ENCODE results near the gene CHSY1. TPM values are rescaled to one million over a fixed set of nuclear protein-coding genes. Genes with fewer than 3 reads are reported as not detected.
A peak's percentile ranks its signal among the peaks of the same experiment; 100 is the strongest.

CHSY1 gene
- total RNA-seq, 2 experiments from 2014 or later: 35.5 to 37.0 TPM

GRCh38 chr15:101255051-101255395 is 3.2 kb upstream of the CHSY1 start:
- Mint-ChIP-seq H3K9me3 (no peaks in the 10 kb centered on the region), H3K4me1 (peaks cover 38% of the 10 kb centered on the region), H3K36me3 (peaks cover 8% of the 10 kb centered on the region), H3K27ac (no peak overlapping the region), H3K4me3 (no peak overlapping the region), H3K27me3 (peaks cover 9% of the 10 kb centered on the region)
- DNase-seq: no peak

- Mint-ChIP-seq H3K4me3 (no peak overlapping the region), H3K9me3 (no peaks in the 10 kb centered on the region), H3K36me3 (peaks cover 14% of the 10 kb centered on the region), H3K27ac (no peak overlapping the region), H3K4me1 (peaks cover 45% of the 10 kb centered on the region), H3K27me3 (peaks cover 8% of the 10 kb centered on the region)
- no peak for DNase-seq
Measured at GRCh38 chr15:101254157-101255050, 2.6 kb upstream of the CHSY1 start.

- H3K36me3 Mint-ChIP-seq: peaks cover 24% of the 10 kb centered on the region
- peaks cover 52% of the 10 kb centered on the region for H3K4me1 Mint-ChIP-seq
- no peaks in the 10 kb centered on the region for H3K9me3 Mint-ChIP-seq
- DNase-seq: no peak
- no peaks in the 10 kb centered on the region for H3K27me3 Mint-ChIP-seq
- H3K27ac Mint-ChIP-seq: peak overlapping the region; percentile 91
- H3K4me3 Mint-ChIP-seq: peak overlapping the region; percentile 92
Measured at GRCh38 chr15:101252836-101253235, 988 bp upstream of the CHSY1 start.

DNA sequence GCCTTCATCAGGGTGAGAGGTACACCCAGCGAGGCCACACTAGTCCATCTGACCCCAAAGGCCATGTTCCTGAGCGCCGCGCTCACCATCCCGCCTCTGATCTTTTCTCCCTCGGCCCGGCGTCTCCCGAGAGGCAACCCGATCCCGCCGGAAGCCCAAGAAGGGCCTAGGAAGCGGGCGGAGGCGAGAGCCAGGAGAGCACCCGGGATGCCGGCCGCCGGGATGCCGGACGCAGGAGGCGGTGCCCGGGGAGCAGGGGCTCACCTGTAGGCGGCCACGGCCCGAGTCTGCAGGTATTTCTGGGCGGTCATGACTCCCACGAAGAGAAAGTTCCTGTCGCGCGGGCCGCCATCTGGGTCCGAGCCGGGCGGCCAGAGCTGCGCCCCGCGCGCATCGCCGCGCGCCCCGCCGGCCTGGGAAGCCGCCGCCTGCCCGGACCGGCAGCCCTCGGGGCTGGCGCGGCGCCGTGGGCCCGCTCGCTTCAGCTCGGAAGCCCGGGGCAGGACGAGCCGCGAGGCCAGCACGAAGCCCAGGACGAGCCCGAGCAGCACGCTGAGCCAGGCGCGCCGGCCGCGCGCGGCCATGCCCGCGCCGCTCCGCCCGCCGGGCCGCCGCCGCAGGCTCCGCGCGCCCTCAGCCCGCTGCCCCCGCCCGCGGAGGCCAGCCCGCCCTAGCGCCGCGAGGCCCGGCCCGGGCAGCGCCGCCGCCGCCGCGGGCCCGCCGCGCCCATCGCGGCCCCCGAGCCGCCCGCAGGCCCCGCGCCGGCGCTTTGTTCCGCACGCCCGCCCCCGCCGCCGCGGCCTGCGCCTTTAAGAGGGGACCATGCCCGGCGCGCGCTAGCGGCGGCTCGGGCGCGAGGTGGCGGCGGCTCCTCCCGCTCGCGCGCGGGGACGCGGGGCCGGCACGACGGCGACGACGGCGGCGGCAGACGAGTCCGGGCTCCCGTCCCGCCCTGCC is 697 bp downstream of the CHSY1 start:
- Mint-ChIP-seq H3K36me3 (peaks cover 41% of the 10 kb centered on the region), H3K27me3 (no peaks in the 10 kb centered on the region), H3K27ac (peak overlapping the region; percentile 83), H3K9me3 (no peaks in the 10 kb centered on the region), H3K4me1 (peaks cover 65% of the 10 kb centered on the region), H3K4me3 (peak overlapping the region; percentile 86)
- peak; percentile 20 for DNase-seq

GRCh38 chr15:101250341-101250831 is 1.5 kb downstream of the CHSY1 start:
- H3K9me3 Mint-ChIP-seq: no peaks in the 10 kb centered on the region
- DNase-seq: no peak
- H3K27me3 Mint-ChIP-seq: no peaks in the 10 kb centered on the region
- peaks cover 48% of the 10 kb centered on the region for H3K36me3 Mint-ChIP-seq
- peak overlapping the region; percentile 86 for H3K4me3 Mint-ChIP-seq
- H3K4me1 Mint-ChIP-seq: peaks cover 67% of the 10 kb centered on the region
- H3K27ac Mint-ChIP-seq: peak overlapping the region; percentile 78

- Mint-ChIP-seq H3K4me1 (peaks cover 76% of the 10 kb centered on the region), H3K36me3 (peaks cover 60% of the 10 kb centered on the region), H3K9me3 (no peaks in the 10 kb centered on the region), H3K27me3 (no peaks in the 10 kb centered on the region), H3K4me3 (peak overlapping the region; percentile 53), H3K27ac (no peak overlapping the region)
- no peak for DNase-seq
Measured at GRCh38 chr15:101248274-101248673, 3.6 kb downstream of the CHSY1 start.

- peak overlapping the region; percentile 67 for H3K27ac Mint-ChIP-seq
- H3K36me3 Mint-ChIP-seq: peaks cover 71% of the 10 kb centered on the region
- no peak for DNase-seq
- no peaks in the 10 kb centered on the region for H3K9me3 Mint-ChIP-seq
- H3K27me3 Mint-ChIP-seq: no peaks in the 10 kb centered on the region
- H3K4me1 Mint-ChIP-seq: peaks cover 80% of the 10 kb centered on the region
- H3K4me3 Mint-ChIP-seq: peak overlapping the region; percentile 59
Measured at GRCh38 chr15:101246824-101247745, 4.8 kb downstream of the CHSY1 start.

DNA sequence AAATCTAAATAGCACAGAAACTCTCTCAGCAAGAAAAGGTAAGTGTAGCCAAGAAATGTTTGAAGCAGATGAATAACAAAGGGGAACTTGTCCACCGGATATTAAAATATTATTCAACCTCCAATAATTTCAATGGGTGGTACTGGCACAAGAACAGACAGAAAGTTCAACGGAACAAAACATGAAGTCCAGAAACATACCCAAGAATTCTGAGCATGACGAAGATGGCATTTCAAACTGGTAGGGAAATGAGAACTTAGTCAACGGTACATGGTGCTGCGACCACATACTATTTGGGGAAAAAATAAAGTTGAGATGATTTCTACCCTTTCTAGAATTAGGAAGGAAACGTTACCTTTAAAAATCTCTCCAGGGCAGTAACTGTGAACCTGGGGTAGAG is 5.5 kb downstream of the CHSY1 start:
- Mint-ChIP-seq H3K4me3 (peak overlapping the region; percentile 24), H3K27me3 (no peaks in the 10 kb centered on the region), H3K9me3 (no peaks in the 10 kb centered on the region), H3K27ac (peak overlapping the region; percentile 67), H3K4me1 (peaks cover 85% of the 10 kb centered on the region), H3K36me3 (peaks cover 73% of the 10 kb centered on the region)
- no peak for DNase-seq

- Mint-ChIP-seq H3K4me3 (peak overlapping the region; percentile 27), H3K36me3 (peaks cover 70% of the 10 kb centered on the region)
Measured at GRCh38 chr15:101244889-101245668, 6.8 kb downstream of the CHSY1 start.

DNA sequence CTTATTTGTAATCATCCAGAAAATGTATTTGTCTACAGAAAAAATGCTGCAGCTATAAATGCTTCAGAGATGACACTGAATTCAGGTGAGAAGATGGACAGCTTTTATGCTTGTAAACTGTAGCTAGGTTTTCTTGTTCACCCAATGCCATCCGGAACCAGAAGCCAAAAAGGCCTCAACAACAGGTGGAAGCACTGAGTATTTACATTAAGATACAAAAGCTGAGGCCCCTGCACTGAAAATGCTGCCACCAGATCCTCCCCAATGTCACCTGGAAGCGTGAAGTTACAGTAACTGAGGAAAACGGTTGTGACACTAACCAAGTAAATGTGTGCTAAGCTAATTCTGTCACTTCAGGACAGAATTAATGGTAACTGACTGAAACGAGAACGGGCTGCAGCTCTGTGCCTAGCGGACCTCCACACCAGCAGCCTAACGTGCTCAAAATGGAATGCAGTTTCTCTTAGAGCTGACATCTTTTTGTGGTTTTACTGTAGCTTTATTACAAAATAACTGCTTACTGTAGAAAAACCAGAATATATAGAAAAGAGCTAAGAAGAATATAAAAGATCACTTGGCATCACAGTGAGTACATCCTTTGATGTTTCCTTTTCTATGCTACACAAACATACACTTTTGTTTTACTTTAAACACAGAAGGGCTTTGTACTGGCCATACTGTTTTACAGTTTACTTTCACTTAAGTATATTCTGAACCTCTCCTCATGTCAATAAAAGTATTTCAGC is 7.6 kb downstream of the CHSY1 start:
- Mint-ChIP-seq H3K4me1 (peaks cover 85% of the 10 kb centered on the region), H3K36me3 (peaks cover 68% of the 10 kb centered on the region), H3K27ac (peak overlapping the region; percentile 3), H3K4me3 (peak overlapping the region; percentile 22), H3K9me3 (no peaks in the 10 kb centered on the region), H3K27me3 (no peaks in the 10 kb centered on the region)
- DNase-seq: no peak

More at GRCh38 chr15:101244889-101245668, 6.8 kb downstream of the CHSY1 start:
- H3K9me3 Mint-ChIP-seq: no peaks in the 10 kb centered on the region
- H3K27me3 Mint-ChIP-seq: no peaks in the 10 kb centered on the region
- peaks cover 85% of the 10 kb centered on the region for H3K4me1 Mint-ChIP-seq
- peak overlapping the region; percentile 52 for H3K27ac Mint-ChIP-seq
- no peak for DNase-seq

DNA sequence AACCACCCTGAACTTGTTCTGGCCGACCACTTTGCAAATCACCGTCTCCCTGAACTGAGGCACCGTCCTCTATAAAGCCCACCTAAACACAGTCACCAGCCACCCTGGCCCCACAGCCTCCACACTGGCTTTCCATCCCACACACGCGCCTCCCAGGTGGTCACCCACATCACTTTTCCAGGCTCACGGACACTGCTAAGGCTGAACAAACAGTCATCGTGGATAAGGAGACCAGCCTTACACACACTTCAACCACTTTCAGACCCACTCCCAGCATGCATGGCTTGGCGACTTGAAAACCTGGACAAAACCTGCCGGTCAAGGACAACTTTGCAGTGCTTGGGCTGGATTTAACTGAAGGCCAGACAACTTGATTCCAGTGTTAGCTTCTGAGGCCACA is 8.4 kb downstream of the CHSY1 start:
- Mint-ChIP-seq H3K4me3 (peak overlapping the region; percentile 65), H3K36me3 (peaks cover 65% of the 10 kb centered on the region), H3K27ac (peak overlapping the region; percentile 78), H3K27me3 (no peaks in the 10 kb centered on the region), H3K9me3 (no peaks in the 10 kb centered on the region), H3K4me1 (peaks cover 89% of the 10 kb centered on the region)
- DNase-seq: no peak

- peak overlapping the region; percentile 65 for H3K4me3 Mint-ChIP-seq
- H3K9me3 Mint-ChIP-seq: no peaks in the 10 kb centered on the region
- peak overlapping the region; percentile 78 for H3K27ac Mint-ChIP-seq
- no peak for DNase-seq
- no peaks in the 10 kb centered on the region for H3K27me3 Mint-ChIP-seq
- peaks cover 60% of the 10 kb centered on the region for H3K36me3 Mint-ChIP-seq
- H3K4me1 Mint-ChIP-seq: peaks cover 85% of the 10 kb centered on the region
Measured at GRCh38 chr15:101242999-101243336, 8.9 kb downstream of the CHSY1 start.

All from activated naive CD8-positive, alpha-beta T cell treated with anti-CD3 and anti-CD28 coated beads for 36 hours (primary cell).